K562 (cell line): ENCODE data around the gene PLEKHA8. TPM values are rescaled to one million over a fixed set of nuclear protein-coding genes. Genes with fewer than 3 reads are reported as not detected.

Experiments
- ATF1 ChIP-seq, 2 experiments: fragments of 450-650 bp in 1 of 2; IDR thresholded peaks; 2 replicates each; pipeline ENCODE4 v1.6.1; 2016; ENCODE audit warnings: missing compliant biosample characterization in 1 of 2, missing genetic modification characterization in 1 of 2
- CAMTA2 ChIP-seq: fragments of 250-450 bp; sonication (Bioruptor Pico); conservative IDR thresholded peaks from 2 replicates; pipeline ENCODE4 v1.5.1; 2022
- CBFA2T3 ChIP-seq: fragments of 450-650 bp; IDR thresholded peaks from 2 replicates; pipeline ENCODE4 v1.6.1; 2017
- CCNT2 ChIP-seq: IDR thresholded peaks from 2 replicates; pipeline ENCODE4 v1.6.1; 2011; ENCODE audit warnings: borderline replicate concordance, low read depth, mild to moderate bottlenecking, moderate library complexity, mixed read lengths, low read length; ENCODE audit not compliant: insufficient read length; ENCODE audit errors: extremely low read depth
- COPS2 ChIP-seq: fragments of 450-650 bp; conservative IDR thresholded peaks from 2 replicates; pipeline ENCODE4 v1.6.1; 2016; ENCODE audit warnings: mild to moderate bottlenecking, moderate library complexity
- KLF1 ChIP-seq: fragments of 450-650 bp; IDR thresholded peaks from 2 replicates; pipeline ENCODE4 v1.6.1; 2016; ENCODE audit warnings: missing genetic modification characterization, missing compliant biosample characterization
- RBM15 ChIP-seq: fragments of 200-400 bp; formaldehyde crosslinking; IDR thresholded peaks from 2 replicates; pipeline ENCODE4 v1.6.1; 2018; ENCODE audit warnings: mild to moderate bottlenecking, low read length, moderate library complexity; ENCODE audit not compliant: insufficient read depth
- SMARCC2 ChIP-seq: fragments of 450-650 bp; IDR thresholded peaks from 2 replicates; pipeline ENCODE4 v1.6.1; 2017; ENCODE audit warnings: antibody characterized with exemption, moderate library complexity, mild to moderate bottlenecking, low read depth
- TAL1 ChIP-seq: fragments of 450-650 bp; IDR thresholded peaks from 2 replicates; pipeline ENCODE4 v1.6.1; 2016; ENCODE audit warnings: mild to moderate bottlenecking
- TARDBP ChIP-seq: fragments of 450-650 bp; IDR thresholded peaks from 2 replicates; pipeline ENCODE4 v1.6.1; 2016
- XRCC4 ChIP-seq: IDR thresholded peaks from one replicate; pipeline ENCODE4 v1.6.1; 2011; ENCODE audit not compliant: insufficient read depth, insufficient read length; ENCODE audit errors: extremely low read depth
- ZNF239 ChIP-seq: fragments of 250-450 bp; sonication (Bioruptor Pico); IDR thresholded peaks from 2 replicates; pipeline ENCODE4 v1.4.0; 2020; ENCODE audit warnings: mild to moderate bottlenecking
- ZNF699 ChIP-seq: fragments of 250-450 bp; sonication (Bioruptor Pico); IDR thresholded peaks from 2 replicates; pipeline ENCODE4 v1.8.0; 2021; ENCODE audit warnings: mild to moderate bottlenecking, moderate library complexity; ENCODE audit not compliant: insufficient replicate concordance
- polyA plus RNA-seq, 8 experiments: library from polyadenylated mRNA; depleted of rRNA in 4 of 8; stranded (reverse) in 5 of 8; unstranded in 3 of 8; fragments of >200 nt; fragmentation: Nextera tagmentation in 2 of 8; fragmentation: Illumina TruSeq in 1 of 8; extraction: Ambion mirVana in 2 of 8; extraction: Trizol in 1 of 8; gene quantifications; 2 replicates each; pipeline versions ENCODE4 v1.2.1 to v1.2.3, GENCODE V29; 2011 to 2014; ENCODE audit warnings: inconsistent platforms in 1 of 8, missing spikeins in 1 of 8
- total RNA-seq, 7 experiments: library from RNA; depleted of rRNA in 6 of 7; stranded (reverse); fragments of >200 nt in 6 of 7; fragmentation: Illumina TruSeq in 2 of 7; extraction: Trizol in 2 of 7; gene quantifications; 2 replicates each; pipeline versions ENCODE4 v1.2.1 to v1.2.3, GENCODE V29; 2011 to 2021; ENCODE audit warnings: low replicate concordance in 1 of 7
- TF ChIP-seq, protein P1 (sequence below): sonication (generic); formaldehyde crosslinking; IDR thresholded peaks from 2 replicates; pipeline ENCODE4 v1.8.1; 2023; ENCODE audit warnings: mild to moderate bottlenecking, missing genetic modification reagents, moderate library complexity
- TF ChIP-seq, protein P2 (sequence below): fragments of 200-800 bp; sonication (Bioruptor generic); IDR thresholded peaks from 2 replicates; pipeline ENCODE4 v1.6.1; 2017; ENCODE audit warnings: missing genetic modification characterization, missing compliant biosample characterization
- TF ChIP-seq, protein P3 (sequence below): sonication (generic); formaldehyde crosslinking; IDR thresholded peaks from 2 replicates; pipeline ENCODE4 v1.8.0; 2022; ENCODE audit warnings: mild to moderate bottlenecking, missing genetic modification reagents
- TF ChIP-seq, protein P4 (sequence below): fragments of 450-650 bp; IDR thresholded peaks from 2 replicates; pipeline ENCODE4 v1.6.1; 2016; ENCODE audit warnings: low read depth

The PLEKHA8 gene
- total and polyA plus RNA-seq, 9 of the 15 experiments (the other 6 are each of a cell fraction or from before 2014, with no cell fraction given), result 3.2 to 16.3 (median 11.8) TPM

DNA sequence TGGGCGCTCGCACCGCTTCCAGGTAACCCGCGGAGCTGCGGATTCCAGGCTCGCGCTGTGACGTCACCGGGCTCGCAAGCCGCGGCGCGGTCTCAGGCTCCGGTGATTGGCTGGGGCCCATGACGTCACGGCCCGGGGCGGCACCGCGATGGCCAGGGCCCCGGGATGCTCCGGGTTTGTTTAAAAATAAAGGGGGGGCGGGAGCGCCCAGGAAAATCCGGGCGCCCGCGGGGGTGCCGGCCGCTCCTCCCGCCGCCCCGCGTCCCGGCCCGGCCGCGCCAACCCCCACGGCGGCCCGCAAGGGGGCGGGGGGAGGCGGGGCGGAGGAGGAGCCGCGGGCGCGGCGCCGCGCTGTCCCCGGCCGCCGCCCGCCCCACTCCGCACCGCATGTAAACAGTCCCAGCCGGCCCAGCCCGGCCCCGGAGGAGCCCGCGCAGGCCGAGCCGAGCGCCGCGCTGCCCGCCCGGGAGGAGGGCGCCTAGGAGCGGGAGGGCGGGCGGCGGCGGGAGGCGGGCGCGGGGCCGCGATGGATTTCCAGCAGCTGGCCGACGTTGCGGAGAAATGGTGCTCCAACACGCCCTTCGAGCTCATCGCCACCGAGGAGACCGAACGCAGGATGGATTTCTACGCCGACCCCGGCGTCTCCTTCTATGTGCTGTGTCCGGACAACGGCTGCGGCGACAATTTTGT, 106.5 kb downstream of the PLEKHA8 start, which contains the start of gene MTURN (continued):
- TF ChIP-seq, protein P1, sequence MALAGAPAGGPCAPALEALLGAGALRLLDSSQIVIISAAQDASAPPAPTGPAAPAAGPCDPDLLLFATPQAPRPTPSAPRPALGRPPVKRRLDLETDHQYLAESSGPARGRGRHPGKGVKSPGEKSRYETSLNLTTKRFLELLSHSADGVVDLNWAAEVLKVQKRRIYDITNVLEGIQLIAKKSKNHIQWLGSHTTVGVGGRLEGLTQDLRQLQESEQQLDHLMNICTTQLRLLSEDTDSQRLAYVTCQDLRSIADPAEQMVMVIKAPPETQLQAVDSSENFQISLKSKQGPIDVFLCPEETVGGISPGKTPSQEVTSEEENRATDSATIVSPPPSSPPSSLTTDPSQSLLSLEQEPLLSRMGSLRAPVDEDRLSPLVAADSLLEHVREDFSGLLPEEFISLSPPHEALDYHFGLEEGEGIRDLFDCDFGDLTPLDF, result no peak
- TF ChIP-seq XRCC4, result no peak
- TF ChIP-seq CBFA2T3, result no peak
- TF ChIP-seq COPS2, result no peak
- no peak for TF ChIP-seq TAL1
- TF ChIP-seq SMARCC2, result no peak
- TF ChIP-seq RBM15, result no peak
- no peak for TF ChIP-seq CAMTA2
- peak; percentile 24; the same call in 1 of the 2 replicates for TF ChIP-seq TARDBP
- TF ChIP-seq CCNT2, result peak; percentile 88
- peak; percentile 87 for TF ChIP-seq ATF1 (CRISPR knock-in tag; IDR thresholded peaks at IDR 0.05)
- TF ChIP-seq ATF1 (tag; IDR thresholded peaks at IDR 0.05), result peak; percentile 100
- TF ChIP-seq ZNF239 (CRISPR knock-in tag), result no peak
- no peak for TF ChIP-seq KLF1 (tag)
- TF ChIP-seq ZNF699, result no peak
- TF ChIP-seq, protein P2, sequence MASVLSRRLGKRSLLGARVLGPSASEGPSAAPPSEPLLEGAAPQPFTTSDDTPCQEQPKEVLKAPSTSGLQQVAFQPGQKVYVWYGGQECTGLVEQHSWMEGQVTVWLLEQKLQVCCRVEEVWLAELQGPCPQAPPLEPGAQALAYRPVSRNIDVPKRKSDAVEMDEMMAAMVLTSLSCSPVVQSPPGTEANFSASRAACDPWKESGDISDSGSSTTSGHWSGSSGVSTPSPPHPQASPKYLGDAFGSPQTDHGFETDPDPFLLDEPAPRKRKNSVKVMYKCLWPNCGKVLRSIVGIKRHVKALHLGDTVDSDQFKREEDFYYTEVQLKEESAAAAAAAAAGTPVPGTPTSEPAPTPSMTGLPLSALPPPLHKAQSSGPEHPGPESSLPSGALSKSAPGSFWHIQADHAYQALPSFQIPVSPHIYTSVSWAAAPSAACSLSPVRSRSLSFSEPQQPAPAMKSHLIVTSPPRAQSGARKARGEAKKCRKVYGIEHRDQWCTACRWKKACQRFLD (CRISPR knock-in tag), result no peak
- TF ChIP-seq, protein P3, sequence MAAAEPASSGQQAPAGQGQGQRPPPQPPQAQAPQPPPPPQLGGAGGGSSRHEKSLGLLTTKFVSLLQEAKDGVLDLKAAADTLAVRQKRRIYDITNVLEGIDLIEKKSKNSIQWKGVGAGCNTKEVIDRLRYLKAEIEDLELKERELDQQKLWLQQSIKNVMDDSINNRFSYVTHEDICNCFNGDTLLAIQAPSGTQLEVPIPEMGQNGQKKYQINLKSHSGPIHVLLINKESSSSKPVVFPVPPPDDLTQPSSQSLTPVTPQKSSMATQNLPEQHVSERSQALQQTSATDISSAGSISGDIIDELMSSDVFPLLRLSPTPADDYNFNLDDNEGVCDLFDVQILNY (CRISPR knock-in tag), result no peak
- TF ChIP-seq, protein P4, sequence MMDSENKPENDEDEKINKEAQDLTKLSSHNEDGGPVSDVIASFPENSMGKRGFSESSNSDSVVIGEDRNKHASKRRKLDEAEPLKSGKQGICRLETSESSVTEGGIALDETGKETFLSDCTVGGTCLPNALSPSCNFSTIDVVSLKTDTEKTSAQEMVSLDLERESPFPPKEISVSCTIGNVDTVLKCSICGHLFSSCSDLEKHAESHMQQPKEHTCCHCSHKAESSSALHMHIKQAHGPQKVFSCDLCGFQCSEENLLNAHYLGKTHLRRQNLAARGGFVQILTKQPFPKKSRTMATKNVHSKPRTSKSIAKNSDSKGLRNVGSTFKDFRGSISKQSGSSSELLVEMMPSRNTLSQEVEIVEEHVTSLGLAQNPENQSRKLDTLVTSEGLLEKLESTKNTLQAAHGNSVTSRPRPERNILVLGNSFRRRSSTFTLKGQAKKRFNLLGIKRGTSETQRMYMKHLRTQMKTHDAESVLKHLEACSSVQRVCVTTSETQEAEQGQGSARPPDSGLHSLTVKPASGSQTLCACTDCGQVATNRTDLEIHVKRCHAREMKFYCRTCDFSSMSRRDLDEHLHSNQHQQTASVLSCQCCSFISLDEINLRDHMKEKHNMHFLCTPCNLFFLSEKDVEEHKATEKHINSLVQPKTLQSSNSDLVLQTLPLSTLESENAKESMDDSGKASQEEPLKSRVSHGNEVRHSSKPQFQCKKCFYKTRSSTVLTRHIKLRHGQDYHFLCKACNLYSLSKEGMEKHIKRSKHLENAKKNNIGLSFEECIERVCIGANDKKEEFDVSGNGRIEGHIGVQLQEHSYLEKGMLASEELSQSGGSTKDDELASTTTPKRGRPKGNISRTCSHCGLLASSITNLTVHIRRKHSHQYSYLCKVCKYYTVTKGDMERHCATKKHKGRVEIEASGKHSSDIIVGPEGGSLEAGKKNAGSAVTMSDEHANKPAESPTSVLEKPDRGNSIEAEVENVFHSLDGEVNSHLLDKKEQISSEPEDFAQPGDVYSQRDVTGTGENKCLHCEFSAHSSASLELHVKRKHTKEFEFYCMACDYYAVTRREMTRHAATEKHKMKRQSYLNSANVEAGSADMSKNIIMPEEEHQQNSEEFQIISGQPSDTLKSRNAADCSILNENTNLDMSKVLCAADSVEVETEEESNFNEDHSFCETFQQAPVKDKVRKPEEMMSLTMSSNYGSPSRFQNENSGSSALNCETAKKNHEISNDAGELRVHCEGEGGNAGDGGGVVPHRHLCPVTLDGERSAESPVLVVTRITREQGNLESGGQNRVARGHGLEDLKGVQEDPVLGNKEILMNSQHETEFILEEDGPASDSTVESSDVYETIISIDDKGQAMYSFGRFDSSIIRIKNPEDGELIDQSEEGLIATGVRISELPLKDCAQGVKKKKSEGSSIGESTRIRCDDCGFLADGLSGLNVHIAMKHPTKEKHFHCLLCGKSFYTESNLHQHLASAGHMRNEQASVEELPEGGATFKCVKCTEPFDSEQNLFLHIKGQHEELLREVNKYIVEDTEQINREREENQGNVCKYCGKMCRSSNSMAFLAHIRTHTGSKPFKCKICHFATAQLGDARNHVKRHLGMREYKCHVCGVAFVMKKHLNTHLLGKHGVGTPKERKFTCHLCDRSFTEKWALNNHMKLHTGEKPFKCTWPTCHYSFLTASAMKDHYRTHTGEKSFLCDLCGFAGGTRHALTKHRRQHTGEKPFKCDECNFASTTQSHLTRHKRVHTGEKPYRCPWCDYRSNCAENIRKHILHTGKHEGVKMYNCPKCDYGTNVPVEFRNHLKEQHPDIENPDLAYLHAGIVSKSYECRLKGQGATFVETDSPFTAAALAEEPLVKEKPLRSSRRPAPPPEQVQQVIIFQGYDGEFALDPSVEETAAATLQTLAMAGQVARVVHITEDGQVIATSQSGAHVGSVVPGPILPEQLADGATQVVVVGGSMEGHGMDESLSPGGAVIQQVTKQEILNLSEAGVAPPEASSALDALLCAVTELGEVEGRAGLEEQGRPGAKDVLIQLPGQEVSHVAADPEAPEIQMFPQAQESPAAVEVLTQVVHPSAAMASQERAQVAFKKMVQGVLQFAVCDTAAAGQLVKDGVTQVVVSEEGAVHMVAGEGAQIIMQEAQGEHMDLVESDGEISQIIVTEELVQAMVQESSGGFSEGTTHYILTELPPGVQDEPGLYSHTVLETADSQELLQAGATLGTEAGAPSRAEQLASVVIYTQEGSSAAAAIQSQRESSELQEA, result no peak
